GM12878 (cell line): ENCODE measurements around the gene CARS2.

Source experiments
- CTCF ChIP-seq, 3 experiments: IDR thresholded peaks in 2 of 3; conservative IDR thresholded peaks in 1 of 3; 2 replicates each; pipeline ENCODE4 v1.5.1; 2011; ENCODE audit warnings: low read depth in 3 of 3, low read length in 3 of 3, mild to moderate bottlenecking in 3 of 3, control low read depth in 2 of 3, moderate library complexity in 2 of 3, inconsistent platforms in 1 of 3, mixed read lengths in 1 of 3; ENCODE audit not compliant: control insufficient read depth in 2 of 3, insufficient read depth in 1 of 3; ENCODE audit errors: extremely low read depth in 1 of 3
- EP300 ChIP-seq, 2 experiments: fragments of 150-350 bp in 1 of 2; IDR thresholded peaks; 2 replicates each; pipeline ENCODE4 v1.6.1; 2011 to 2012; ENCODE audit warnings: low read depth in 2 of 2, low read length in 2 of 2, borderline replicate concordance in 1 of 2, improper control_type of control experiment in 1 of 2, inconsistent platforms in 1 of 2; ENCODE audit not compliant: control insufficient read depth in 1 of 2
- ETV6 ChIP-seq, 2 experiments: fragments of 450-650 bp in 1 of 2; IDR thresholded peaks in 1 of 2; conservative IDR thresholded peaks in 1 of 2; 2 replicates each; pipeline ENCODE4 v1.6.1; 2014; ENCODE audit warnings: antibody characterized with exemption in 1 of 2, borderline replicate concordance in 1 of 2, low read depth in 1 of 2, mild to moderate bottlenecking in 1 of 2, moderate library complexity in 1 of 2
- SREBF1 ChIP-seq: IDR thresholded peaks from 2 replicates; pipeline ENCODE4 v1.6.1; 2012; ENCODE audit warnings: mild to moderate bottlenecking, low read length
- USF2 ChIP-seq: IDR thresholded peaks from 2 replicates; pipeline ENCODE4 v1.6.1; 2011; ENCODE audit warnings: low read depth, low read length, improper control_type of control experiment, borderline replicate concordance
- YY1 ChIP-seq: IDR thresholded peaks from 2 replicates; pipeline ENCODE4 v1.6.1; 2011; ENCODE audit warnings: low read depth, mild to moderate bottlenecking, low read length

- TF ChIP-seq YY1 = no peak
- no peak for TF ChIP-seq SREBF1
- TF ChIP-seq CTCF (IDR thresholded peaks at IDR 0.05 in 2 of 3, conservative IDR thresholded peaks at IDR 0.05 in 1 of 3; ENCODE audit: control insufficient read depth in 2 of 3, extremely low read depth in 1 of 3, insufficient read depth in 1 of 3, low read depth in 3 of 3, low read length in 3 of 3) = no peak
- TF ChIP-seq EP300 (IDR thresholded peaks at IDR 0.05; ENCODE audit: borderline replicate concordance in 1 of 2, control insufficient read depth in 1 of 2, low read depth in 2 of 2, low read length in 2 of 2) = no peak
- TF ChIP-seq ETV6 (conservative IDR thresholded peaks at IDR 0.05 in 1 of 2, IDR thresholded peaks at IDR 0.05 in 1 of 2; ENCODE audit: borderline replicate concordance in 1 of 2, low read depth in 1 of 2) = no peak
- TF ChIP-seq USF2 = no peak
These were observed 75.3 kb downstream of the CARS2 start for GRCh38 chr13:110630566-110631119.
